GM04504 (cell line): Measurements from ENCODE around the gene OPN1MW.
"Not testable (repeated sequence)": the region's sequence is repeated elsewhere in the genome, so short reads cannot be mapped to it uniquely, and the experiment has no call there.

Experiments used
- DNase-seq: peaks from one replicate; pipeline ENCODE4 v3.0.0-alpha.2; 2012; ENCODE audit warnings: low read depth

The OPN1MW gene

DNA sequence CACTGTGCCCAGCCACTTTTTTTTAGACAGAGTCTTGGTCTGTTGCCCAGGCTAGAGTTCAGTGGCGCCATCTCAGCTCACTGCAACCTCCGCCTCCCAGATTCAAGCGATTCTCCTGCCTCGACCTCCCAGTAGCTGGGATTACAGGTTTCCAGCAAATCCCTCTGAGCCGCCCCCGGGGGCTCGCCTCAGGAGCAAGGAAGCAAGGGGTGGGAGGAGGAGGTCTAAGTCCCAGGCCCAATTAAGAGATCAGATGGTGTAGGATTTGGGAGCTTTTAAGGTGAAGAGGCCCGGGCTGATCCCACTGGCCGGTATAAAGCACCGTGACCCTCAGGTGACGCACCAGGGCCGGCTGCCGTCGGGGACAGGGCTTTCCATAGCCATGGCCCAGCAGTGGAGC is at the start of gene OPN1MW:
Gene OPN1MW (plus strand): TSS at position 301 of the 400 bp plus-strand sequence. CDS start 82 bp downstream, at position 383.
- not testable (repeated sequence) for DNase-seq

- no peak for DNase-seq
Observed at GRCh38 chrX:154135458-154136229, 46.8 kb upstream of the OPN1MW start.

GRCh38 chrX:154136627-154137161 is 45.7 kb upstream of the OPN1MW start:
- peak; percentile 3 for DNase-seq

DNA sequence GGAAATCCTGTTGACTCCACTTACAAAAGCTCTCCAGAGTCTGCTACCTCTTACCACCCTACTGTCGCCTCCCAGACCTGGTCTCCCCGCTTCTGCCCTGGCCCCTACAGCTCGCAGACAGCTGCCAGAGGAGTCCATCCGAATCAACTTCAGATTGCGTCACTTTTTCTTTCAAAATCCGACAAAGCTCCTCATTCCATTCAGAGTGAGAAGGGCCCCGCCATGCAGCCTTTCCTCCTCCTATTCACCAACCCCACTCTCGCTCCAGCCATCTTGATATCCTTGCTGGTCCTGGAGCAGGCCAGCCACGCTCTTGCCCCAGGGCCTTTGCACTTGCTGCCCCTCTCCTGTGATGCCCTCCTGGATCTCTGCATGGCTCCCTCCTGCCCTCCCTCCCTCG is 43.5 kb upstream of the OPN1MW start:
- DNase-seq: no peak

DNA sequence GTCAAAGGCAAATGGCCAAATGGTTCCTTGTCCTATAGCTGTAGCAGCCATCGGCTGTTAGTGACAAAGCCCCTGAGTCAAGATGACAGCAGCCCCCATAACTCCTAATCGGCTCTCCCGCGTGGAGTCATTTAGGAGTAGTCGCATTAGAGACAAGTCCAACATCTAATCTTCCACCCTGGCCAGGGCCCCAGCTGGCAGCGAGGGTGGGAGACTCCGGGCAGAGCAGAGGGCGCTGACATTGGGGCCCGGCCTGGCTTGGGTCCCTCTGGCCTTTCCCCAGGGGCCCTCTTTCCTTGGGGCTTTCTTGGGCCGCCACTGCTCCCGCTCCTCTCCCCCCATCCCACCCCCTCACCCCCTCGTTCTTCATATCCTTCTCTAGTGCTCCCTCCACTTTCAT is 42.2 kb upstream of the OPN1MW start:
- DNase-seq: no peak

- no peak for DNase-seq
Observed at GRCh38 chrX:154140742-154141141, 41.7 kb upstream of the OPN1MW start.

DNA sequence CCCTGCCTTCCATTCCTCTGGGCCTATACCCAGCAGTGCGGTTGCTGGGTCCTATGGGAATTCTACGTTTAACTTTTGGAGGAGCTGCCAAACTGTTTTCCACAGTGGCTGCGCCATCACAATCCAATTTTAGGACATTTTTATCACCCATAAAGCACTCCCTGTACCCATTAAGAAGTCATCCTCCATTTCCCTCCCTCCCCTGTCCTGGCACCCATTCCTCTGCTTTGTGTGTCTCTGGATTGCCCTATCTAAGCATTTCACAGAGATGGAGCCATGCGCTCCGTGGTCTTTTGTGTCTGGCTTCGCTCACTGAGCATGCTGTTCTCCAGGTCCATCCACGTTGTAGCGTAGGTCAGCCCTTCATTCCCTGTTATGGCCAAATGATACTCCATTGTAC is 40.0 kb upstream of the OPN1MW start:
- no peak for DNase-seq

- no peak for DNase-seq
Observed at GRCh38 chrX:154142950-154143745, 39.2 kb upstream of the OPN1MW start.

DNA sequence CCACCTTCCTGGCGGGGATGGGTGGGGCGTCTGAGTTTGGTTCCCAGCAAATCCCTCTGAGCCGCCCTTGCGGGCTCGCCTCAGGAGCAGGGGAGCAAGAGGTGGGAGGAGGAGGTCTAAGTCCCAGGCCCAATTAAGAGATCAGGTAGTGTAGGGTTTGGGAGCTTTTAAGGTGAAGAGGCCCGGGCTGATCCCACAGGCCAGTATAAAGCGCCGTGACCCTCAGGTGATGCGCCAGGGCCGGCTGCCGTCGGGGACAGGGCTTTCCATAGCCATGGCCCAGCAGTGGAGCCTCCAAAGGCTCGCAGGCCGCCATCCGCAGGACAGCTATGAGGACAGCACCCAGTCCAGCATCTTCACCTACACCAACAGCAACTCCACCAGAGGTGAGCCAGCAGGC is 38.4 kb upstream of the OPN1MW start, which contains the start of gene OPN1LW:
Gene OPN1LW (plus strand): TSS at position 234 of the 400 bp plus-strand sequence. CDS start 41 bp downstream, at position 275.
- DNase-seq: not testable (repeated sequence)

- DNase-seq: not testable (repeated sequence)
Observed at GRCh38 chrX:154151030-154151429, 31.4 kb upstream of the OPN1MW start.

GRCh38 chrX:154156221-154156620 is 26.2 kb upstream of the OPN1MW start:
- not testable (repeated sequence) for DNase-seq

- not testable (repeated sequence) for DNase-seq
Observed at GRCh38 chrX:154157207-154157606, 25.2 kb upstream of the OPN1MW start.

DNA sequence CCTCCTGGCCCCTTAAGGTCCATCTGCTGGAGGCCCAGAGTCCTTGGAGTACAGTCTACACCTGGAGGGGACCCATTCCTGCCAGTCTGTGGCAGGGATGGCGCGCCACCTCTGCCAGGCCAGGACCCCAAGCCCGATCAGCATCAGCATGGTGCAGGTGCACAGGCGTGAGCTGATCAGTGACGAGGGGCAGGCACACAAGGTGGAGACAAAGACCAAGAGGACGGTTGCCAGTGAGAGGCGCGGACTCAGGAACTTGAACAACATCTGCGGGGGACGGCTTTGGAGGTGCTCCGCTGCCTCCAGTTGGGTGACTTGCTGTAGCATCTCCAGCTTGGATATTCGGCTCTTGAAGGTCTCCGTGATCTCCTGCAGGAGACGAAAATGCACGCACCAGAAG is 23.1 kb upstream of the OPN1MW start:
- not testable (repeated sequence) for DNase-seq

DNA sequence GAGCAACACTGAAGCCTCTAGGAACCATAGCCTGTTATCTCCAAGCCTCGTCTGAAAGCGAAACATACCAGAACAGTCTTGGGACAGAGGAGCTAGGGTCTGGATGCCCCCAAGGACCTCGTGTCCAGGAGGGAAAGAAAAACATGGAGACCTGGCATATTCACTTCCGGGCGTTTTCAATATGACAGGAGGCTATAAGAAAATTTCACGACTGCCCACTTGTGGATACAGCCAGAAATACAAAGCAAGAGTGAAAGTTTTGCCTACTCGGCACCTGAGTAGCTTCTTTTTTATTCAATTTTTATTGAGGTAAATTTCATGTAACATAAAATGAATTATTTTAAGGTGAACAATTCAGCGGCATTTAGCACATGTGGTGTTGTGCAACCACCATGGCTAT is 17.5 kb upstream of the OPN1MW start:
- DNase-seq: not testable (repeated sequence)

DNA sequence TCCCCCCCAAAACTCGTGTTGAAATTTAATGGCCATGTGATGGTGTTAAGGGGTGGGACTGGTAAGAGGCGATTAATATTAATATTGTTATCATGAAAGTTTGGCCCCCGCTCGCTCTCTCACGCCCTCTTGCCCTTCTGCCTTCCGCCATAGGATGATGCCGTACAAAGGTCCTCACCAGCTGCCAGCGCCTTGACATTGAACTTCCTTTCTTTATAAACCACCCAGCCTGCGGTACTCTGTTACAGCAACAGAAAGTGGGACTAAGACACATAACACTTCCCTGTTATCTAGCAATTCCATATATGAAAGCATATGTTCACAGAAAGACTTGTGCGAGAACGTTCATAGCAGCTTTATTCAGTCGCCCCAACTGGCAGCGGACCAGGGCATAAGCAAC is 14.0 kb upstream of the OPN1MW start:
- DNase-seq: not testable (repeated sequence)

DNA sequence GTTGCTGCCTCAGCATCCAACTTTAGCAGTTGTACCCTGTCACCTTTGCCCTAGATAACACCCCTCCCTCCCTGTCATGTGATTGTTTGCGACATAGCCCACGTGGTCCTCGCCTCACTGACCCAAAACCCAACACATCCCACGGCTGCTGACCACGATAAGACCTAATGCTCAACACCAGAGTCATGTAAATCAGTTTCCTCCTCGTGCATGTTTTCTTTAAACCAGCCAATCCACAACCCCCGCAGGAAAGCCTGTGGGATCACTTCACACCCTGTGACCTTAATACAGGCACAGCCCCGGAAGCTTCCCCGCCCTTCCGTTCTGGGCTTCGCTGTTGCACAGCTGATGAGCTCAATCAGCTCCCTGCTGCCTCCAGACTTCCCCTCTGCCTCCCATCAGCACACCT is 9.9 kb upstream of the OPN1MW start:
- DNase-seq: not testable (repeated sequence)

GRCh38 chrX:154174356-154174755 is 8.0 kb upstream of the OPN1MW start:
- not testable (repeated sequence) for DNase-seq

DNA sequence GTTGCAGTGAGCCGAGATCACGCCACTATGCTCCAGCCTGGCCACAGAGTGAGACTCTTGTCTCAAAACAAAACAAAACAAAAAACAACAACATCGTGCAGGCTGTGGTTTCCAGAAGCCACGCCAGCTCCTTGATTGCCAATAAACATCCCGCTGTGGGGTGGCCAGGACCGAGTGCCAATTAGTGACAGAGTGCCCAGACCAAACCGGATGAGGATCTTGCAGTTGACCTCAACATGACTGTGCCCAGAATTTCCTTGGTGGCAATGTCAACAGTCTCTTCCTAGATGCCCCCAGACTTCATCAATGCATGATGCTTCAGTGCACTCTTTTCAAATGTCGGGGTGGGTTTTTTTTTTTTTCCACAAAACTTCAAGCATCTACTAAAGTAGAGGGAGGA is 1.4 kb downstream of the OPN1MW start:
- not testable (repeated sequence) for DNase-seq

GRCh38 chrX:154192846-154193245 is 10.4 kb downstream of the OPN1MW start:
- DNase-seq: not testable (repeated sequence)

- DNase-seq: not testable (repeated sequence)
Observed at GRCh38 chrX:154194316-154194715, 11.9 kb downstream of the OPN1MW start.

DNA sequence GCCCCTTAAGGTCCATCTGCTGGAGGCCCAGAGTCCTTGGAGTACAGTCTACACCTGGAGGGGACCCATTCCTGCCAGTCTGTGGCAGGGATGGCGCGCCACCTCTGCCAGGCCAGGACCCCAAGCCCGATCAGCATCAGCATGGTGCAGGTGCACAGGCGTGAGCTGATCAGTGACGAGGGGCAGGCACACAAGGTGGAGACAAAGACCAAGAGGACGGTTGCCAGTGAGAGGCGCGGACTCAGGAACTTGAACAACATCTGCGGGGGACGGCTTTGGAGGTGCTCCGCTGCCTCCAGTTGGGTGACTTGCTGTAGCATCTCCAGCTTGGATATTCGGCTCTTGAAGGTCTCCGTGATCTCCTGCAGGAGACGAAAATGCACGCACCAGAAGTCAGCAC is 14.1 kb downstream of the OPN1MW start:
- not testable (repeated sequence) for DNase-seq

GRCh38 chrX:154209670-154210418 is 27.4 kb downstream of the OPN1MW start:
- DNase-seq: not testable (repeated sequence)
